GM18870 (cell line): ENCODE measurements around the gene MRPL49.
"Not testable (repeated sequence)": the region's sequence is repeated elsewhere in the genome, so short reads cannot be mapped to it uniquely, and the experiment has no call there.

ENCODE experiments used
- ATAC-seq: cut with Tn5 transposase; IDR thresholded peaks from one replicate; pipeline ENCODE4 v1.9.1; 2021; ENCODE audit warnings: moderate library complexity; ENCODE audit not compliant: unreplicated experiment

Gene MRPL49

DNA sequence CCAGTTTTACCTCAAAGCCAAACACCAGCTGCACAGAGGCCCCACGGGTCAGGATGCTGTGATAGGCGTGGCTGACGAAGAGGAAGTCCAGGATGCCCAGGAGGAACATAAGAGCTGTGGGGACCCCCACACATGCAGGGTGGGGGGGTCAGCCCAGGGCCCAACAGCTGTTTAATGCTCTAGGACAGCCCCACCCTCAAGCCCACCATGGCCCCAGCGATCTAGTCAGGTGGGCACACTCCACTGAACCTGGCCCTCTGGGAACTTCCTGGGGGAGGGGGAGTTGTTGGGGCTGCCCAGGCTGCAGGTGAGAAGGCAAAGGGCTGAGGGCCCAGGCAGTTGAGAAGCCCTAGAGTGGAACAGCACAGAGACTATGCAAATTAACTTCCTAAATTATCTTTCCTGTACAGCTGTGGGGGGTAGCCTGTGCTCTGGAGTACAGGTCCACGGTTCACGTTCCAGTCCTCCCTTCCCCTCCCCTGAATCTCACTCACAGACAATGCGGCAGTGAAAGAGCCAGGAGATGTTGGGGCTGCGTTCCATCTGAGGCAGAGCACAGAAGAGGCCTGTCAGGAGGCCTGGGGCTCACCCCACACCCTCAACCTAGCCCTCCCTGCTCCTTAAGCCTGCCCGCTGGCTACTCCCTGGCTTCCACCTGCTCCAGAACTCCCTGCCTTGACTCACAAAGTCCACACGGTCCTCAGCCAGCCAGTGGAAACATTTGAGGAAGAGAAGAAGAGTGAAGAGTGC lies 10.3 kb downstream of the MRPL49 start:
- ATAC-seq = no peak

DNA sequence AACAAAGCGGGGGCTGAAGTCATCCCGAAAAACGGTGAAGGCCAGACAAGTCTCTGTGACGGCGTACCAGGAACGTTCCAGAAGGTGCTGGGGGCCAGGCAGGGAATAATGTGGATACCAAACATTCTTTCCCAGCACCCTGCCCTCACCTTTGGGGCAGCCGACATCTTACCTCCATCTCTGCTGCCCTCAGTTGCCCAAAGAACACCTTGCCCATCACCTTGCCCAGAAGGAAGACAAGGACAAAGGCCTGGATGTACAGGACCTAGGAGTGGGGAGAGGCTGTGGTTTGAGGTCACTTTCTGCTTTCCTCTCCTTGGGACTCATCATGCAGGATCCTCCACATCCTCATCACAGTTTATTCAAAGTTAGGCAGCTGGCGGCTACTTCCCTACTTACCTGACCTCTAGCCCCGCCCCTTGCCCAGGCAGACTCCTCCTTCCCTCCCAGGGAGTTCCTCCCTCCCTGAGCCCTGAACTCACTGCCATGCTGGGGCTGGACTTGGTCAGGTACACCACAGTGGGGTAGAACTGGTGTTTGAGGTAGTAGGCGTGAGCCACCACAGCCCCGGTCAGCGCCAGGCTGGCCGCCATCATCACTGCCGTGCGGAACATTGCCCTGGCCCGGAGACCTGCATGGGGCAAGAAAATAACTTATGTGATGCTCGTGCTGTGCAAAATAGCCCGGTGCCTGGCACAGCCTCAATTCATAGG lies 11.0 kb downstream of the MRPL49 start:
- ATAC-seq = no peak

DNA sequence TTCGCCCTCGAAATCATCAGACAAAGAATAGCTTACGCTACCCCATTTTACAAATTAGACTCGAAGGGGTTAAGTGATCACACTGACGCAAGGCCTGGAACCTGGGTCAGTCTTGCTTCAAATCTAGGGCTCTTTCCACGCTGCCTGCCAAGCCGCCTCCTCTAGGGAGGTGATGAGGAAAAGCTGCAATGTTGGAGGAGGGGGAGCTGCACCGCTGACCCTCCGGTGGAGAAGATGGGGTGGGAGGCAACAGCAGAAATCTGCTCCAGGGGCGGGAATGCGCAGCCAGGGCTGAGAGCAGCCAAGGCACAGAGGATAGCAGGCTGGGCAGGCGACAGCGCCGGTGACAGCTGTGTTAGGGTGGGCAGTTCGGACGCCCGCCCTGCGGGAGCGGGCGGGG lies 11.6 kb downstream of the MRPL49 start:
- ATAC-seq = no peak

DNA sequence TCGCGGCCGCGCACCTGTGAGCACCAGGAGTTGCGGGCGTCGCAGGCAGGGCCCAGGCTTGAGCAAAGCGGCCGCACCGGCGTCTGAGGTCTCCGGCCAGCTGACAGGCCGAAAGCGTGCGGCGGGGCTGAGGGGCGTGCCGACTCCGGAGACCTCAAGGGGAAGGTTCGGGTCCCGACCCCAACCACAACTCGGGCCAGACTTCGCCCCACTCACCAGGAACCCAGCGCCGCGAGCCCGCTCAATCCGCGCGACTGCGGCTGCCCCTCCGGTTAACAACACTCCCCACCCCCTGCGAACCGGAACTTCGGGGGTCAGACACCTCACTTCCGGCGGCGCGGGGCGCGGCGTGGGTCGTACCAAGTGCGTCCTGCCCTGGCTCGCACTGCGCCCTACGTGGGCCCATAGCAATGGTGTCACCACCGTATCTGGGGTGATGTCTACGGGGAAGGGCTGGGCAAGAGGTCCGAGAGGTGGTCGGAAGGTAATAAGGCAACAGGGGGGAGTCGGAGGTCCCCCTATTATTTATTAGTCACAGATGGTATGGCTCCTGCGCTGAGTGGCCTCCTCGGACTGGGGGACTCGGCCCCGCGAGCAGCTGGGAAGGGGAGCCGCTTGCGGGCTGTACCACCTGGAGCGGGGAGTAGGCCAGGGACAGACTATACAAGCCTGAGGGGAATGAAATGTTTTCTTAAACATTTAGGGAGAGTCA lies 12.3 kb downstream of the MRPL49 start, which contains the start of gene SYVN1:
TSS of gene SYVN1 (minus strand) at position 280 of the 712 bp plus-strand sequence. CDS start 918 bp downstream, outside the sequence.
- peak; percentile 51 for ATAC-seq

GRCh38 chr11:65134952-65135632 lies 13.0 kb downstream of the MRPL49 start:
- ATAC-seq = peak; percentile 62

DNA sequence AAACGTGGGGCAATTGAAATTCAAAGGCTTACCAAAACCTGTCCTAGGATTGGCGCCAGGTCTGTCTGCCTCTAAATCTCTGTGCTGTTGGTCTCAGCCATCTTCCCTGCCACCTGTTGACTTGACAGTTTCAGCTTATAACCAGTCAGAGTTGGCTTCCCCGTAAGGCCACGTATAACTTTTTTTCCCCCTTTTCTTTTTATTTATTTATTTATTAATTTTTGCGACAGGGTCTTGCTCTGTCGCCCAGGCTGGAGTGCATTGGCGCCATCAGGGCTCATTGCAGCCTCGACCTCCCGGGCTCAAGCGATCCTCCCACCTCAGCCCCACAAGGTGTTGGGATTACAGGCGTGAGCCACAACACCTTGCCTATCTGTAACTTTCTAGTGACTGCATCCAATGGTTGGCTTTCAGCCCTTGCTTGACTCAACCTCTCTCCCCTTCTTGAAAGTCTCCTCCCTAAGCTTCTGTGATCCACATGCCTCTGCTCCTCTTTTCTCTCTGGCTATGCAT lies 13.6 kb downstream of the MRPL49 start:
- no peak for ATAC-seq

DNA sequence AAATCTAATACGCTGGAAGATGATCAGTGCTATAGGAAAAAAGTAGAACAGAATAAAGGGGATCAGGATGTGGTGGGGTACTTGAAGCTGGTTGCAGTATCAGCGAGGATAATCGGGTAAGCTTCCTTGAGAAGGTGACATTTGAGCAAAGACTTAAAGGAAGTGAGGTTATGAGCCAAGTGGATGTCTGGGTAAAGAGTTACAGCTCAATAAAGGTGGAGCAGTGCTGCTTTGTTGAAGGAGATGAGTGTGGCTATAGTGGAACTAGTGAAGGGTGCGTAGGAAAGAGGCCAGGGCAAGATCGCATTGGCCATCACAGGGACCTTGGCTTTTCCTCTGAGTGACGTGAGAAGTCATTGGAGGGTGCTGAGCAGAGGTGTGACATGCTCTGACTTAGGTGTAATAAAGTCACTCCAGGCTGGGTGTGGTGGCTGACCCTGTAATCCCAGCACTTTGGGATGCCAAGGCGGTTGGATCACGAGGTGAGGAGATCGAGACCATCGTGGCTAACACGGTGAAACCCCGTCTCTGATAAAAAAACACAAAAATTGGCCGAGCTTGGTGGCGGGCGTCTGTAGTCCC lies 14.5 kb downstream of the MRPL49 start:
- ATAC-seq = no peak

- no peak for ATAC-seq
Observed at GRCh38 chr11:65141896-65142494, 19.9 kb downstream of the MRPL49 start.

DNA sequence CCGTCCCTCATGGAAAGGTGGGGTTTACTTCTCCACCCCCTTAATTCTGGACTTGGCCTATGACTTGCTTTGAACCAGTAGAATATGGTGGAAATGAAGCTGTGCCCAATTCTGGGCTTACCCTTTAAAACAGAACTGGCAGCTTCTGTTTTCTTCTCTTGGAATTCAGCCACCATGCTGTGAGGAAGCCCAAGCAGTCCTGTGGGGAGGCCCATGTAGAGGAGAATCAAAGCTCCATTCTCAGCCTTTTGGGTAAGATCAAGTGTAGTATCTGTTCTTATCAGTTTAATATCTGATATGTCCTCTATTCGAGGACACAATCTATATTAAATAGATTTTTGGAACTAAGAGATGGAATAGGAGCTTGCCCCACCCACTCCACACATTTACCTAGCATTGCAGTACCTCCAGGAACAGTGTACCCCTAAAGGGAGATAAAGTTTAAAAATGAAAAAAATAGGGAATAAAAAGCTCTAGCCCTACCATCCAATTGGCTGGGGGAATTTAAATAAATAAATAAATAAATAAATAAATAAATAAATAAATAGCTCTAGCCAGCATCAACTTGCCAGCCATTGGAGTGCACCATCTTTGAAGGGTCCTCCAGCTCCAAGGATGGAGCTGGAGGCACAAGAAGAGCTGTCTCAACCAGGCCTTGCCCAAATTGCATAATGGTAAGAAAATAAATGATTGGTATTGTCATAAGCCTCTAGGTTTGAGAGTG lies 25.4 kb downstream of the MRPL49 start:
- ATAC-seq = no peak

DNA sequence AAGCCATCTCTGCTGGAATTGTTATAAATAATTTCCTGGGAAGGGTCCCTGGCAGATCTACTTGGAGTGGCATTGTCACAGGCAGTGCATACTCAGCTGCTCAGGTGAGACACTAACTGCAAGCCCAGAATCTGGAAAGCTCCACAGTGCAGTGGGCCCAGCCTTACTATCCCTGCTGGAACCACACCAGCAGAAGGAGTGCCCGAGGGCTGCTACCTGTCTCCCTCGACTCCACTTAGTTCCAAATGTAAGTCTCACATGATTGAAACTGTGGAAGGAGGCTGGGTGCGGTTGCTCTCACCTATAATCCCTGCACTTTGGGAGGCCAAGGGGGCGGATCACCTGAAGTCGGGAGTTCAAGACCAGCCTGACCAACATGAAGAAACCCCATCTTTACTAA lies 26.5 kb downstream of the MRPL49 start:
- ATAC-seq = no peak

GRCh38 chr11:65150131-65150508 lies 28.0 kb downstream of the MRPL49 start:
- not testable (repeated sequence) for ATAC-seq

DNA sequence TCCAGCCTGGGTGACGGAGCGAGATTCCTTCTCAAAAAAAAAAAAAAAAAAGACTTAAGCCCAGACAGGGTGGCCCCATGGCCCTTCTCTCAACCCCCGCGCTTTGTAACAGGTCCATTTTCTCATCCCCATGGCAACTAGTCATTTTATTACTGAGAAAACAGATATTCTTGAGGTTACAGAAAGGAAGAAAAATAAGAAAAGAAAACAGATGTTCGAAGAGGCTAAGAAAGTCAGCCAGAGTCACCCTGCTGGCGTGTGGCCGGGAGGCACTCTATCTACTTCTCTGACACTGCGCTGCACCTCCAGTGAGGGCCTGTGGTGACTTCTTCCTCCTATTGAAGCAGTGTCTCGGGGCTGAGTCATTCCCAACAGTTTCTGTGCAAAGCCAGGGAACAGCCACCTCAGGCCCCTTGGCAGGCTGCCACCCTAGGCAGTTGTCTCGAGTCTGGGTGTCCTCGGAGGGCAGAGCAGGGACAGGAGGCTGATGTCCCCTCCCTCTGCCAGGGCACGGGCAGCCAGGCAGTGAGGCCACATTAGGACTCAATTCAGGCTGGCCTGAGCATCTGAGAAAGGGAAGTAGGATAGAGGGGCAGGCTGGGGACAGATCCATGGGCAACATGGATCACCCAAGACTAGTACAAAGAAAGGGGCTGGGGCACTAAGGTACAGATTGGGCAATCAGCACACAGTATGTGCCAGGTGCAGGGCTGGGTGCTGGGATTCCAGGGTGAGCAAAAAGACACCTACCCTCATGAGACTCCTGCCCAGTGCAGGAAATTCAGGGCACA lies 28.6 kb downstream of the MRPL49 start:
- peak; percentile 50 for ATAC-seq

DNA sequence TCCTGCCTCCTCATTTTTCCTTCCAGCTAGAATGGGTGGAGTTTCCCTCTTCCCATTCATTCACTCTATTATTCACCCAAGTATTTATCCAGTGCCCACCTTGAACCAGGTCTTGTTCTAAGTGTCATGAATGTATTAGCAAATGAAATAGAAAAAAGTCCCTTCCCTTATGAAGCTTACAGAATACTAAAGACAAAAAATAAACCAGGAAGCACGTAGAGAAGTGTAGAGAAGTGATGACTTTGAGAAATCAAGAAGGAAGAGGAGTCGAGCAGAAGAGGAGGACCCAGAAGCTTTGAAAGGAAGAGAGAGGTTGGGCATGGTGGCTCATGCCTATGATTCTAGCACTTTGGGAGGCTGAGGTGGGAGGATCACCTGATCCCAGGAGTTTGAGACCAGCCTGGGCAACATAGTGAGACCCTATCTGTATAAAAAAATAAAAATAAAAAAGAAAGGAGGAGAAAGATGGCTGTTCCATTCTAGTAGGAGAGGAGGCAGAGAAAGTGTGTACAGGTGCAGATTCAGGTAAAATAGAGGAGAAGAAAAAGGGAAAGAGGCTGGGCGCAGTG lies 29.3 kb downstream of the MRPL49 start:
- ATAC-seq = no peak

- ATAC-seq = no peak
Observed at GRCh38 chr11:65152122-65152521, 30.0 kb downstream of the MRPL49 start.

GRCh38 chr11:65156256-65156655 lies 34.1 kb downstream of the MRPL49 start:
- ATAC-seq = no peak

GRCh38 chr11:65156926-65157325 lies 34.8 kb downstream of the MRPL49 start:
- no peak for ATAC-seq

- ATAC-seq = no peak
Observed at GRCh38 chr11:65157336-65157735, 35.2 kb downstream of the MRPL49 start.

- no peak for ATAC-seq
Observed at GRCh38 chr11:65159012-65159411, 36.9 kb downstream of the MRPL49 start.
